HG02970 (cell line): ENCODE data around the gene IL23A.
A peak's percentile ranks its signal among the peaks of the same experiment; 100 is the strongest.

ENCODE experiments used
- ATAC-seq: cut with Tn5 transposase; IDR thresholded peaks from one replicate; pipeline ENCODE4 v1.9.1; 2021; ENCODE audit warnings: mild to moderate bottlenecking, moderate library complexity, moderate number of reproducible peaks; ENCODE audit not compliant: unreplicated experiment, low FRiP score

IL23A gene

GRCh38 chr12:56359851-56360767 lies 21.4 kb downstream of the IL23A start, which contains the start of gene STAT2:
Gene STAT2 (minus strand): TSS chr12:56360107. CDS start chr12:56356571, 3,536 bp downstream.
- peak; percentile 95 for ATAC-seq

- no peak for ATAC-seq
Measured at GRCh38 chr12:56361487-56362129, 22.9 kb downstream of the IL23A start.

- no peak for ATAC-seq
Measured at GRCh38 chr12:56362130-56363059, 23.7 kb downstream of the IL23A start, which contains the start of gene APOF. Gene APOF (minus strand): TSS chr12:56362857. CDS start chr12:56362745, 112 bp downstream.

- ATAC-seq = no peak
Measured at GRCh38 chr12:56366948-56367347, 28.3 kb downstream of the IL23A start.

GRCh38 chr12:56373515-56373914 lies 34.8 kb downstream of the IL23A start:
- ATAC-seq = no peak

GRCh38 chr12:56374726-56375597 lies 36.3 kb downstream of the IL23A start:
- ATAC-seq = no peak

- ATAC-seq = no peak
Measured at GRCh38 chr12:56375598-56376434, 37.1 kb downstream of the IL23A start.

GRCh38 chr12:56377310-56377988 lies 38.8 kb downstream of the IL23A start:
- no peak for ATAC-seq

GRCh38 chr12:56377989-56378316 lies 39.3 kb downstream of the IL23A start:
- ATAC-seq = no peak

GRCh38 chr12:56382611-56383010 lies 43.9 kb downstream of the IL23A start:
- ATAC-seq = no peak

- no peak for ATAC-seq
Measured at GRCh38 chr12:56385873-56386272, 47.2 kb downstream of the IL23A start.

GRCh38 chr12:56387152-56387736 lies 48.6 kb downstream of the IL23A start:
- ATAC-seq = no peak

- no peak for ATAC-seq
Measured at GRCh38 chr12:56389412-56389811, 50.7 kb downstream of the IL23A start.
